Glutamatergic neuron (in vitro differentiated cells): Measurements from ENCODE around the gene NTSR2. TPM values are rescaled to one million over a fixed set of nuclear protein-coding genes. Genes with fewer than 3 reads are reported as not detected.

Experiments used
- DNase-seq: peaks from one replicate; pipeline ENCODE4 v3.0.0; 2022
- H3K27ac Mint-ChIP-seq: one replicate; pipeline ENCODE4 v1.8.0; 2020; ENCODE audit warnings: mild to moderate bottlenecking, mixed read lengths, inconsistent platforms; ENCODE audit not compliant: unreplicated experiment
- H3K27me3 Mint-ChIP-seq: one replicate; pipeline ENCODE4 v1.8.0; 2020; ENCODE audit warnings: mild to moderate bottlenecking, moderate library complexity, mixed read lengths, inconsistent platforms; ENCODE audit not compliant: unreplicated experiment
- H3K36me3 Mint-ChIP-seq: one replicate; pipeline ENCODE4 v1.8.0; 2020; ENCODE audit warnings: mild to moderate bottlenecking, mixed read lengths, inconsistent platforms; ENCODE audit not compliant: unreplicated experiment
- H3K4me1 Mint-ChIP-seq: one replicate; pipeline ENCODE4 v1.8.0; 2020; ENCODE audit warnings: mild to moderate bottlenecking, low read depth, mixed read lengths, inconsistent platforms; ENCODE audit not compliant: unreplicated experiment
- H3K4me3 Mint-ChIP-seq: one replicate; pipeline ENCODE4 v1.8.0; 2020; ENCODE audit warnings: mild to moderate bottlenecking, mixed read lengths, inconsistent platforms; ENCODE audit not compliant: unreplicated experiment
- H3K9me3 Mint-ChIP-seq: one replicate; pipeline ENCODE4 v1.8.0; 2020; ENCODE audit warnings: mild to moderate bottlenecking, moderate library complexity, mixed read lengths, inconsistent platforms; ENCODE audit not compliant: unreplicated experiment
- total RNA-seq: library from RNA; stranded (reverse); fragmentation: NEBNext Ultra II Directional; extraction: Animal tissue kit (Norgen Biotek cat#: 25700); gene quantifications from one replicate; pipeline ENCODE4 v1.2.1, GENCODE V29; 2021; ENCODE audit not compliant: unreplicated experiment
- TF ChIP-seq, protein P1 (sequence below): fragments of 200-600 bp; sonication (generic); IDR thresholded peaks from one replicate; pipeline ENCODE4 v1.5.0; 2021; ENCODE audit not compliant: partially characterized antibody, unreplicated experiment

The NTSR2 gene
- total RNA-seq, 1 donor from 2014 or later: not detected

DNA sequence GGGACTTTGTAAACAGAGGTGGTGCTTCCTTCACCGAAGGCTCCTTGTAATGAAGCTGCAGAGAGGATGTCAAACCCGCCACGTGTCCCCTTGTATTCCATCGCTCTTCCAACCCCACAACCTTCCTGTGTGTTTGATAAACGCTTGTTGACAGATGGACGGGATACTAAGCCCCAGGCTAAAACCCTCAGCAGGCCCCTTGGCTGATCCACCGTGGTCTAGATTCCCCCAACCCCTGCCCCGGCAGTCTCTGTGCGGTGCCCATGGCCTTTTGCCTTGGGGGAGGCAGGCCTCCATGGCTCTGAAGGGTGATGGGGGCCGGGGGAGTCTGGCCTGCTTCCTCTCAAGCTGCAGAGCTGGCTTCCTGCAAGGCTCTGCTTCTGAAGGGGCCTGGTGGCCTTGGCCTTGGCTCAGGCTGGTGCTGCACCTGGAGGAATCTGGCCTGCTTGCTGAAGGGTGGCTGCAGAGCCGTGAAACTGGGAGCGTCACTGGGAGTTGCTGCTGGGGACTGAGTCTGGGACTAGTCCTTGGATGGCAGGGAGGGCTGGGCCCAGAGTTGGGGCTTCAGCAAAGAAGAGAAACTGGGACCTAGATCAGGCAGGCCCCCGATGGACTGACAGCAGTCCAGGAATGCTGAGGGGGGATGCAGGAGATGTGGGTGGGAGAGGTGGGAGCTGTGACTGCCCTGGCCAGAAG is 9.6 kb upstream of the NTSR2 start:
- peaks cover 1% of the 10 kb centered on the region for H3K27me3 Mint-ChIP-seq
- no peaks in the 10 kb centered on the region for H3K36me3 Mint-ChIP-seq
- H3K4me1 Mint-ChIP-seq: peaks cover 20% of the 10 kb centered on the region
- peaks cover 2% of the 10 kb centered on the region for H3K9me3 Mint-ChIP-seq
- TF ChIP-seq, protein P1, sequence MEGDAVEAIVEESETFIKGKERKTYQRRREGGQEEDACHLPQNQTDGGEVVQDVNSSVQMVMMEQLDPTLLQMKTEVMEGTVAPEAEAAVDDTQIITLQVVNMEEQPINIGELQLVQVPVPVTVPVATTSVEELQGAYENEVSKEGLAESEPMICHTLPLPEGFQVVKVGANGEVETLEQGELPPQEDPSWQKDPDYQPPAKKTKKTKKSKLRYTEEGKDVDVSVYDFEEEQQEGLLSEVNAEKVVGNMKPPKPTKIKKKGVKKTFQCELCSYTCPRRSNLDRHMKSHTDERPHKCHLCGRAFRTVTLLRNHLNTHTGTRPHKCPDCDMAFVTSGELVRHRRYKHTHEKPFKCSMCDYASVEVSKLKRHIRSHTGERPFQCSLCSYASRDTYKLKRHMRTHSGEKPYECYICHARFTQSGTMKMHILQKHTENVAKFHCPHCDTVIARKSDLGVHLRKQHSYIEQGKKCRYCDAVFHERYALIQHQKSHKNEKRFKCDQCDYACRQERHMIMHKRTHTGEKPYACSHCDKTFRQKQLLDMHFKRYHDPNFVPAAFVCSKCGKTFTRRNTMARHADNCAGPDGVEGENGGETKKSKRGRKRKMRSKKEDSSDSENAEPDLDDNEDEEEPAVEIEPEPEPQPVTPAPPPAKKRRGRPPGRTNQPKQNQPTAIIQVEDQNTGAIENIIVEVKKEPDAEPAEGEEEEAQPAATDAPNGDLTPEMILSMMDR: no peak
- no peak overlapping the region for H3K27ac Mint-ChIP-seq
- no peak overlapping the region for H3K4me3 Mint-ChIP-seq
- no peak for DNase-seq

DNA sequence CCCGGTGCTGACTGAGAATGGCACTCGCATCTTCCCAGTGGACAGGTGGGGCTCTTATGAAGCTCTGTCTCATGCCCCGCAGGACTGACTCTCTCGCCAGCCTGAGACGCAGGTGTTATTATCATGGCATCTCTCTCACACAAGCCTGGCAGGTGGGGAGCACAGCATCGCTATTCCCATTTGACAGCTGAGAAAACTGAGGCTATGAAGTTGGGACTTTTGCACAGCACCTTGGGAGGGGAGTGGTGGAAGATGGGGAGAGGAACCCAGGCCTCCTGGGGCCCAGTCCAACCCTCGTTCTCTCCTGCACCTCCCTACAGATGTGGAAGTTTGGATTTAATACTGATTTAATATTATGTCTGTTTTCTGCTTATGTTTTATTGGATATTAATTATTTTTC is 9.0 kb upstream of the NTSR2 start:
- DNase-seq: no peak
- Mint-ChIP-seq H3K9me3 (peaks cover 2% of the 10 kb centered on the region), H3K27me3 (peaks cover 1% of the 10 kb centered on the region), H3K4me3 (no peak overlapping the region), H3K4me1 (peaks cover 20% of the 10 kb centered on the region), H3K27ac (no peak overlapping the region), H3K36me3 (no peaks in the 10 kb centered on the region)
- TF ChIP-seq, protein P1: no peak

DNA sequence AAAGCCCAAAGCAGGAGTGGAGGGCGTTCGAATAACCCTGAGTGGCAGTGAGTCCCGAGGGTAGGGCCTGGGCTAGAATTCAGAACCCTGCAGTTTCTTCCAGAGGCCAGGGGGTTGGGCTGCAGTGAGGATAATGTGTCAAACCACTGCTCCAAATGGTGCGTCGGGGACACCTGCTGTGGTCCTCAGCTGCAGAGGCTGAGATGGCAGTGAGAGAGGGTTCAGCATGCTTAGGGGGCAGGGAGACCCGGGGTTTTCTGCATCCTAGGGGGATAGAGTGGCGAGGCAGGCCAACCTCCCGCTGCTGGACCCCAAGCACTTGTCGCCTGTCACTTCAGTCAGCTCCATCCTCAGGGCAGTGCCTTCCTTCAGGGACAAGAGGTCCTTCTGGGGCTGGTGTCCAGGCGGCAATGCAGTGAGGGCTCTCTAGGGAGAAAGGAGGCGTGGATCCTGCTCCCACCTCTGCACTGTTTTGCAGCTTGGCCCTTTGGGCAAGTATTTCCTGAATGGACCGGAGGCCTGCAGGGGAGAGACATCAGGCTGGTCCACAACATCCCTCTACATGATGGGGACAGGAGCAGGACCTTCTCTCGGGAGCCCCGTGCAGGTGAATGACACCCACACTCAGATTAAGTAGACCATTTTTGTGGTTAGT is 8.4 kb upstream of the NTSR2 start:
- H3K27ac Mint-ChIP-seq: no peak overlapping the region
- H3K27me3 Mint-ChIP-seq: peaks cover 1% of the 10 kb centered on the region
- no peaks in the 10 kb centered on the region for H3K36me3 Mint-ChIP-seq
- peaks cover 20% of the 10 kb centered on the region for H3K4me1 Mint-ChIP-seq
- no peak for DNase-seq
- TF ChIP-seq, protein P1: no peak
- no peak overlapping the region for H3K4me3 Mint-ChIP-seq
- peaks cover 2% of the 10 kb centered on the region for H3K9me3 Mint-ChIP-seq

DNA sequence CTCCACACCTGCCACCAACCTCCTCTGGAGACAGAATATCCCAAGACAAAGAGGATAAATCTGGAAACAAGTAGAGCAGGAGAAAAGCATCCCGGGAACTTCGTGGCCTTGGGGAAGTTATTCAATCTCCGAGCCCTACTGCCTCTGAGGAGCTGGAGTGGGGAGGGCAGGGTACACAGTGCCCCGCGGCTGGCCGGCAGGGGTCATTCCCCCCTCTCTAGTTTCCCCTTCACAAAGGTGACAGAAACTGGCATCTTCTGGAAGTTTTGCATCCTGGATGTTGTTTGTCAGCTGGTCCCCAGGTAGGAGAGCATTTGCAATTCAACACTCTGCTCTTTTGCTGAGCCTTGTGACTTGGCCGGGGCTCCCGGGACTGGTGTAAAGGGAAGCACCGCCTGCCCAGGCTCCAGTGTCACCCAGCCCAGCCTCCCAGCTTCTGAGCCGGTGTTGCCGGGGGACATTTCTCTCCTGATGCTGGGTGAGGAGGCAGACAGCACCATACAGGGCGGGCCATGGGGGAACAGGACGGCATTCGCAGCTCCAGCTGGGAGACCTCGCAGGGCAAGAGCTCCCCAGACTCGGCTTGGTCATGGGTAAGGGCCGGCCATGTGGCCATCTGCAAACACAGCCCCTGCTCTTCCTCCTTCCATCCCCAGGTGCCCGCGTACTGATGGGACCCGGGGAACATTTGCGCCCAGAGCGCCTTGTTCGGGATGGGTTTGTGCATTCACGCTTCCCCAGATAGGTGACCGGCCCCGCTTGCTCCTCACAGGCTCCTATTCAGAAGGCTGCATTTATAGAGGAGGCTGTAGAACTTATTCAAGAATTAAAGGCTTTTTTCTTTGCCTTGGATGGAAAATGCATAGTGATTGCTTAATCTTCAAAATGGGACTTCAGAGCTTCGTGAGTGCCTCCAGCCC is 7.4 kb upstream of the NTSR2 start:
- Mint-ChIP-seq H3K27ac (no peak overlapping the region), H3K9me3 (no peaks in the 10 kb centered on the region), H3K4me1 (peaks cover 17% of the 10 kb centered on the region), H3K4me3 (no peak overlapping the region), H3K36me3 (no peaks in the 10 kb centered on the region), H3K27me3 (peaks cover 1% of the 10 kb centered on the region)
- TF ChIP-seq, protein P1: no peak
- peak; percentile 30 for DNase-seq
